ENCODE data around the gene ATP8B3. TPM values are rescaled to one million over a fixed set of nuclear protein-coding genes. Genes with fewer than 3 reads are reported as not detected.

Gene ATP8B3
- total RNA-seq, 1 experiment from 2014 or later = 9.6 TPM

DNA sequence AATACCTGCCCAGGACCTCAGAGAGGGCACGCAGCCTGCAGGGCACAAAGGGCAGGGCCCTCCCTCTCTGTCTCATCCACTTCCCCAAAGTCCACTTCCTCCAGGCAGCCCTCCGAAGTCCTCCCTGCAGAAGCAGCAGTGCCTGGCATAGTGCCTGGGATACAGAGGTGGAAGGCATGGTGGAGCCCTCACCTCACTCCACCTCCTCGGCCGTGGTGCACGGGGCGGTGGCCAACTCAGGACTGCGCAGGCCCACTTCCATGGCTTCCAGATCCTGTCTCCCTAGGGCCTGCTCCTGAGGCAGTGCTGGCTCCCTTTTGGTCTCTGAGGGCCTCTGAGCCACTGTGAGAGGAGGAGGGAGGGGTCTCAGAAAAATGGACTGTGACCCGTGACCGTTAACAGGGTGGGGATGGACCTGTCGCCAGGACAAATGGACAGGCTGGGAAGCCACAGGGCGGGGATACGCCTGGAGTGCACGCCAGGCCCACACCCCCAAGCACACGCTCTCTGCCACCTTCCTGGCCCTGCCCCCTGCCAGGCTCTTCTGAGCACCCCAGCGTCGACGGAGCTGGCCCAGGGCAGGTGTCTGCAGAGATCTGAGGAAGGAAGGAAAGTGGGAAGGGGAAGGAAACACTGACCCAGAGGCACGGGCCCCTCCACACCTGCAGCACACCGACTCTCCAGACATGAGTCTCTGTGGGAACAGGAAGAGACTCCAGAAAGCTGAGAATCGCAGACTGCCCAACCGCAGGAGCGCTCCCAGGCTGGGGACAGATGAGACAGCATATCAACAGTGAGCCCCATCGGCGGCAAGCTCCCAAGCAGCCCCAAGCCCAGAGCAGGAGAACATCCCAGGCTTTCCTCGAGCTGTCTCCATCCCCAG, 27.8 kb upstream of the ATP8B3 start:
- peaks cover 10% of the 10 kb centered on the region for H3K79me1 ChIP-seq (ENCODE audit: insufficient read depth, low read depth, low read length, poor library complexity, severe bottlenecking)
- no peak overlapping the region for H2BK20ac ChIP-seq (ENCODE audit: low read depth, low read length, poor library complexity, severe bottlenecking)
- peak overlapping the region in 1 of 3 experiments; percentile 42; a peak in 2 of 7 replicates for H3K27ac Mint-ChIP-seq
- peaks cover 0 to 4% (median 0%) of the 10 kb centered on the region in 3 experiments; a peak in 1 of 7 replicates for H3K36me3 Mint-ChIP-seq (ENCODE audit: insufficient read depth in 1 of 3, low read depth in 3 of 3)
- H3K23ac ChIP-seq (ENCODE audit: insufficient read length, low read depth, low read length) = no peak overlapping the region
- H4K20me1 ChIP-seq (ENCODE audit: control insufficient read depth, insufficient read depth, insufficient read length) = no peaks in the 10 kb centered on the region
- H3K4me1 ChIP-seq (ENCODE audit: insufficient read depth, low read length) = no peaks in the 10 kb centered on the region
- no peak overlapping the region for H3K9ac ChIP-seq (ENCODE audit: extremely low read depth, insufficient read length, low read length)
- H3K27me3 Mint-ChIP-seq (ENCODE audit: low read depth) = no peaks in the 10 kb centered on the region
- H3K23me2 ChIP-seq (ENCODE audit: insufficient read length, low read depth, low read length, poor library complexity, severe bottlenecking) = no peaks in the 10 kb centered on the region
- H3K56ac ChIP-seq (ENCODE audit: insufficient read length, low read depth, low read length) = no peak overlapping the region
- no peak overlapping the region for H3K18ac ChIP-seq (ENCODE audit: insufficient read length, low read depth, low read length)
- no peaks in the 10 kb centered on the region for H3K9me3 ChIP-seq (ENCODE audit: control insufficient read depth, low read depth, low read length)
- H3K27me3 ChIP-seq (ENCODE audit: insufficient read depth, low read length) = no peaks in the 10 kb centered on the region
- TF ChIP-seq, protein P1, sequence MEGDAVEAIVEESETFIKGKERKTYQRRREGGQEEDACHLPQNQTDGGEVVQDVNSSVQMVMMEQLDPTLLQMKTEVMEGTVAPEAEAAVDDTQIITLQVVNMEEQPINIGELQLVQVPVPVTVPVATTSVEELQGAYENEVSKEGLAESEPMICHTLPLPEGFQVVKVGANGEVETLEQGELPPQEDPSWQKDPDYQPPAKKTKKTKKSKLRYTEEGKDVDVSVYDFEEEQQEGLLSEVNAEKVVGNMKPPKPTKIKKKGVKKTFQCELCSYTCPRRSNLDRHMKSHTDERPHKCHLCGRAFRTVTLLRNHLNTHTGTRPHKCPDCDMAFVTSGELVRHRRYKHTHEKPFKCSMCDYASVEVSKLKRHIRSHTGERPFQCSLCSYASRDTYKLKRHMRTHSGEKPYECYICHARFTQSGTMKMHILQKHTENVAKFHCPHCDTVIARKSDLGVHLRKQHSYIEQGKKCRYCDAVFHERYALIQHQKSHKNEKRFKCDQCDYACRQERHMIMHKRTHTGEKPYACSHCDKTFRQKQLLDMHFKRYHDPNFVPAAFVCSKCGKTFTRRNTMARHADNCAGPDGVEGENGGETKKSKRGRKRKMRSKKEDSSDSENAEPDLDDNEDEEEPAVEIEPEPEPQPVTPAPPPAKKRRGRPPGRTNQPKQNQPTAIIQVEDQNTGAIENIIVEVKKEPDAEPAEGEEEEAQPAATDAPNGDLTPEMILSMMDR (conservative IDR thresholded peaks at IDR 0.05) = no peak
- H4K91ac ChIP-seq (ENCODE audit: insufficient read length, low read depth, low read length) = no peak overlapping the region
- no CpG with 5 or more reads among the region's 25 CpGs for WGBS (ENCODE audit: extremely low coverage, insufficient read length, low lambda C conversion rate)
- no peak overlapping the region for H4K8ac ChIP-seq (replicated peaks; ENCODE audit: insufficient read length, low read depth, low read length)
- no peak overlapping the region for H2BK15ac ChIP-seq (ENCODE audit: low read depth, low read length)
- H2AK5ac ChIP-seq (ENCODE audit: insufficient read length, low read length) = no peak overlapping the region
- H3K4me1 Mint-ChIP-seq = peaks cover 2 to 10% of the 10 kb centered on the region in 2 experiments; a peak in 2 of 4 replicates
- H3K27ac ChIP-seq (ENCODE audit: insufficient read length, low read depth, low read length) = no peak overlapping the region
- H2BK5ac ChIP-seq (ENCODE audit: insufficient read length, low read length) = no peak overlapping the region
- no peaks in the 10 kb centered on the region; a peak in 1 of 5 replicates for H3K9me3 Mint-ChIP-seq
- H2BK12ac ChIP-seq (ENCODE audit: insufficient read length, low read depth, low read length) = no peak overlapping the region
- no peak overlapping the region for H2AFZ ChIP-seq (ENCODE audit: low read length)
- DNase-seq = no peak
- H2BK120ac ChIP-seq (ENCODE audit: low read depth, low read length, poor library complexity, severe bottlenecking) = no peak overlapping the region
- no peak overlapping the region for H3T11ph ChIP-seq (ENCODE audit: low read length)
- no peak overlapping the region; the same call in 1 of the 2 replicates for H3K14ac ChIP-seq (ENCODE audit: insufficient read depth, low read length)
- no peak overlapping the region for H4K5ac ChIP-seq (ENCODE audit: insufficient read length, low read depth, low read length)
- H3K79me2 ChIP-seq (ENCODE audit: insufficient read depth, low read length) = peaks cover 12% of the 10 kb centered on the region; the same call in 1 of the 2 replicates
- no peak overlapping the region for H3K4me3 Mint-ChIP-seq
- no peak overlapping the region for H3K4me2 ChIP-seq (ENCODE audit: insufficient read depth, insufficient read length, low read length)
- no peak overlapping the region for H3K4ac ChIP-seq (ENCODE audit: low read depth, low read length)

Measured in H9 (cell line).